ENCODE data around the gene EXD2. TPM values are rescaled to one million over a fixed set of nuclear protein-coding genes. Genes with fewer than 3 reads are reported as not detected.
"Not testable (repeated sequence)": the region's sequence is repeated elsewhere in the genome, so short reads cannot be mapped to it uniquely, and the experiment has no call there.

Gene EXD2
- total RNA-seq, 1 donor from 2014 or later = 12.2 TPM

GRCh38 chr14:69282448-69282847 is 91.2 kb downstream of the EXD2 start:
- ATAC-seq = no peak

- ATAC-seq = no peak
Measured at GRCh38 chr14:69284170-69284569, 92.9 kb downstream of the EXD2 start.

GRCh38 chr14:69285661-69286255 is 94.5 kb downstream of the EXD2 start:
- ATAC-seq = no peak

GRCh38 chr14:69287098-69288010 is 96.1 kb downstream of the EXD2 start:
- no peak for ATAC-seq

- no peak for ATAC-seq
Measured at GRCh38 chr14:69288011-69288771, 96.9 kb downstream of the EXD2 start.

- no peak for ATAC-seq
Measured at GRCh38 chr14:69288956-69289705, 97.8 kb downstream of the EXD2 start.

GRCh38 chr14:69289811-69290520 is 98.7 kb downstream of the EXD2 start:
- ATAC-seq = no peak

GRCh38 chr14:69290881-69291280 is 99.6 kb downstream of the EXD2 start:
- ATAC-seq = not testable (repeated sequence)

GRCh38 chr14:69291396-69291795 is 100.1 kb downstream of the EXD2 start:
- no peak for ATAC-seq

GRCh38 chr14:69291891-69292561 is 100.7 kb downstream of the EXD2 start:
- ATAC-seq = no peak

Other genes starting within 250 kb of the EXD2 start
- gene ACTN1, start 212.2 kb upstream of the EXD2 start, total RNA-seq = 117 TPM
- 28.1 TPM for gene DCAF5, start 38.4 kb upstream of the EXD2 start, total RNA-seq
- 1.00 TPM for gene GALNT16, start 68.7 kb downstream of the EXD2 start, total RNA-seq
- gene ERH, start 206.8 kb downstream of the EXD2 start, total RNA-seq = 153 TPM
- 41.3 TPM for gene SLC39A9, start 207.2 kb downstream of the EXD2 start, total RNA-seq

Data from esophagus mucosa (tissue), 1 donor.